Common myeloid progenitor, CD34-positive (primary cell): Measurements from ENCODE around the gene FAM53A.

ENCODE experiments used
- CTCF ChIA-PET: fragments of 350-600 bp; sonication (Branson Sonifier 250); formaldehyde crosslinking; loops from one replicate; lab custom pipeline; 2021; ENCODE audit warnings: antibody characterized with exemption; lab: Charles Lee
- POLR2A ChIA-PET: fragments of 350-600 bp; sonication (Branson Sonifier 250); formaldehyde crosslinking; loops from one replicate; lab custom pipeline; 2021; ENCODE audit warnings: antibody characterized with exemption; lab: Charles Lee
- DNase-seq, 3 donors: peaks; one replicate each; pipeline versions ENCODE4 v3.0.0 to v3.0.0-alpha.2; 2013
- H3K27ac ChIP-seq, 2 experiments: 1 replicate in 1 of 2; 2 replicates in 1 of 2; pipeline ENCODE4 v1.7.0; 2013; ENCODE audit warnings: inconsistent platforms in 2 of 2, low read length in 2 of 2, mild to moderate bottlenecking in 2 of 2, low read depth in 1 of 2, moderate library complexity in 1 of 2; ENCODE audit not compliant: severe bottlenecking in 2 of 2, insufficient read depth in 1 of 2, poor library complexity in 1 of 2
- H3K27me3 ChIP-seq, 5 experiments: replicated peaks in 2 of 5; 1 replicate in 3 of 5; 2 replicates in 2 of 5; pipeline versions ENCODE4 v1.6.1 to v1.7.0; 2013; ENCODE audit warnings: low read length in 4 of 5, mild to moderate bottlenecking in 2 of 5, moderate library complexity in 2 of 5, inconsistent platforms in 1 of 5; ENCODE audit not compliant: insufficient read depth in 5 of 5, control insufficient read depth in 4 of 5
- H3K36me3 ChIP-seq, 4 experiments: 1 replicate in 2 of 4; 2 replicates in 2 of 4; pipeline versions ENCODE4 v1.6.1 to v1.7.0; 2013; ENCODE audit warnings: low read length in 3 of 4, control low read depth in 1 of 4, mild to moderate bottlenecking in 1 of 4; ENCODE audit not compliant: control insufficient read depth in 4 of 4, insufficient read depth in 4 of 4
- H3K4me1 ChIP-seq, 4 experiments: 1 replicate in 3 of 4; 2 replicates in 1 of 4; pipeline versions ENCODE4 v1.6.1 to v1.7.1; 2013; ENCODE audit warnings: low read length in 3 of 4, mild to moderate bottlenecking in 3 of 4, control low read depth in 1 of 4, inconsistent platforms in 1 of 4, moderate library complexity in 1 of 4; ENCODE audit not compliant: control insufficient read depth in 4 of 4, insufficient read depth in 4 of 4; ENCODE audit errors: control extremely low read depth in 1 of 4
- H3K4me3 ChIP-seq, 7 experiments: 1 replicate in 4 of 7; 2 replicates in 3 of 7; pipeline versions ENCODE4 v1.5.1 to v1.7.0; 2013; ENCODE audit warnings: mild to moderate bottlenecking in 7 of 7, low read length in 6 of 7, moderate library complexity in 6 of 7, inconsistent platforms in 2 of 7, low read depth in 2 of 7, control low read depth in 1 of 7; ENCODE audit not compliant: insufficient read depth in 4 of 7, control insufficient read depth in 1 of 7; ENCODE audit errors: extremely low read depth in 1 of 7
- H3K9me3 ChIP-seq, 5 experiments: 1 replicate in 4 of 5; 2 replicates in 1 of 5; pipeline versions ENCODE4 v1.6.1 to v1.7.1; 2013; ENCODE audit warnings: low read length in 4 of 5, mild to moderate bottlenecking in 2 of 5, inconsistent platforms in 1 of 5, low read depth in 1 of 5, moderate library complexity in 1 of 5; ENCODE audit not compliant: control insufficient read depth in 4 of 5, insufficient read depth in 2 of 5; ENCODE audit errors: control extremely low read depth in 1 of 5
- WGBS: methylation state at CpG from one replicate; pipeline ENCODE4 v1.1.5; 2013; ENCODE audit not compliant: insufficient coverage; 5-methylcytosine and 5-hydroxymethylcytosine counted together

FAM53A gene

GRCh38 chr4:1618438-1618837, 65.7 kb downstream of the FAM53A start:
- ChIA-PET CTCF (interaction anchor here (1.3 kb wide), 1 partner anchor 13 kb away, joined by 4 read pairs; no protein-coding TSS in a partner anchor), POLR2A (no interaction called here)
- H3K4me1 ChIP-seq: peaks cover 0 to 7% (median 3%) of the 10 kb centered on the region in 4 experiments
- no peak overlapping the region for H3K27ac ChIP-seq
- no peak for DNase-seq
- no peak overlapping the region for H3K4me3 ChIP-seq
- 99% methylated on average over 8 of the region's 12 CpGs for WGBS
- no peaks in the 10 kb centered on the region for H3K27me3 ChIP-seq
- no peaks in the 10 kb centered on the region for H3K36me3 ChIP-seq
- H3K9me3 ChIP-seq: peaks cover 0 to 11% (median 5%) of the 10 kb centered on the region in 5 experiments

- no peaks in the 10 kb centered on the region for H3K36me3 ChIP-seq
- H3K4me1 ChIP-seq: peaks cover 0 to 3% (median 1%) of the 10 kb centered on the region in 4 experiments
- no peak overlapping the region for H3K4me3 ChIP-seq
- peaks cover 0 to 11% (median 5%) of the 10 kb centered on the region in 5 experiments for H3K9me3 ChIP-seq
- DNase-seq: no peak
- H3K27ac ChIP-seq: no peak overlapping the region
- WGBS: 95% methylated on average over 3 of the region's 6 CpGs
- POLR2A ChIA-PET: no interaction called here
- H3K27me3 ChIP-seq: no peaks in the 10 kb centered on the region
- CTCF ChIA-PET: interaction anchor here (1.1 kb wide), 1 partner anchor 260 kb away, joined by 3 read pairs; no protein-coding TSS in a partner anchor
Measured at GRCh38 chr4:1616557-1616930, 67.6 kb downstream of the FAM53A start.

GRCh38 chr4:1615786-1616556, 68.1 kb downstream of the FAM53A start:
- peaks cover 0 to 3% (median 1%) of the 10 kb centered on the region in 4 experiments for H3K4me1 ChIP-seq
- ChIA-PET POLR2A (no interaction called here), CTCF (interaction anchor here (1.1 kb wide), 1 partner anchor 260 kb away, joined by 3 read pairs; no protein-coding TSS in a partner anchor)
- H3K4me3 ChIP-seq: no peak overlapping the region
- DNase-seq: peak in 1 of 3 donors; percentile 8
- no peak overlapping the region for H3K27ac ChIP-seq
- H3K36me3 ChIP-seq: no peaks in the 10 kb centered on the region
- no peaks in the 10 kb centered on the region for H3K27me3 ChIP-seq
- peaks cover 0 to 11% (median 5%) of the 10 kb centered on the region in 5 experiments for H3K9me3 ChIP-seq
- 95% methylated on average over 15 of the region's 22 CpGs for WGBS

GRCh38 chr4:1614854-1615595, 69.1 kb downstream of the FAM53A start:
- no peak overlapping the region for H3K27ac ChIP-seq
- H3K36me3 ChIP-seq: no peaks in the 10 kb centered on the region
- no peak overlapping the region for H3K4me3 ChIP-seq
- DNase-seq: no peak
- peaks cover 0 to 11% (median 5%) of the 10 kb centered on the region in 5 experiments for H3K9me3 ChIP-seq
- POLR2A ChIA-PET: no interaction called here
- H3K27me3 ChIP-seq: no peaks in the 10 kb centered on the region
- peaks cover 0 to 3% (median 1%) of the 10 kb centered on the region in 4 experiments for H3K4me1 ChIP-seq
- CTCF ChIA-PET: no interaction called here
- 89% methylated on average over 37 of the region's 37 CpGs for WGBS

GRCh38 chr4:1614502-1614853, 69.6 kb downstream of the FAM53A start:
- Histone ChIP-seq H3K27me3 (no peaks in the 10 kb centered on the region), H3K4me1 (peaks cover 0 to 3% (median 1%) of the 10 kb centered on the region in 4 experiments), H3K9me3 (peaks cover 0 to 11% (median 5%) of the 10 kb centered on the region in 5 experiments), H3K36me3 (no peaks in the 10 kb centered on the region), H3K4me3 (no peak overlapping the region), H3K27ac (no peak overlapping the region)
- WGBS: 99% methylated on average over 17 of the region's 17 CpGs
- ChIA-PET POLR2A (no interaction called here), CTCF (no interaction called here)
- no peak for DNase-seq

- Histone ChIP-seq H3K27me3 (no peaks in the 10 kb centered on the region), H3K27ac (no peak overlapping the region), H3K9me3 (peaks cover 0 to 11% (median 5%) of the 10 kb centered on the region in 5 experiments), H3K4me3 (no peak overlapping the region), H3K36me3 (no peaks in the 10 kb centered on the region), H3K4me1 (peaks cover 0 to 3% (median 1%) of the 10 kb centered on the region in 4 experiments)
- ChIA-PET POLR2A (no interaction called here), CTCF (no interaction called here)
- no peak for DNase-seq
- WGBS: 96% methylated on average over 13 of the region's 17 CpGs
Measured at GRCh38 chr4:1614049-1614448, 70.1 kb downstream of the FAM53A start.

- WGBS: 95% methylated on average over 6 of the region's 9 CpGs
- Histone ChIP-seq H3K27me3 (no peaks in the 10 kb centered on the region), H3K4me3 (no peak overlapping the region), H3K4me1 (peaks cover 0 to 3% (median 1%) of the 10 kb centered on the region in 4 experiments), H3K36me3 (no peaks in the 10 kb centered on the region), H3K9me3 (peaks cover 0 to 9% (median 5%) of the 10 kb centered on the region in 5 experiments), H3K27ac (no peak overlapping the region)
- no peak for DNase-seq
- POLR2A ChIA-PET: no interaction called here
- CTCF ChIA-PET: no interaction called here
Measured at GRCh38 chr4:1613099-1613495, 71.0 kb downstream of the FAM53A start.
